ENCODE data around the gene DMD. TPM values are rescaled to one million over a fixed set of nuclear protein-coding genes. Genes with fewer than 3 reads are reported as not detected.

Gene DMD
- total and polyA plus RNA-seq, 2 of the 8 experiments (the other 6 are each of a cell fraction or from before 2014, with no cell fraction given), result 4.8 to 7.4 TPM

DNA sequence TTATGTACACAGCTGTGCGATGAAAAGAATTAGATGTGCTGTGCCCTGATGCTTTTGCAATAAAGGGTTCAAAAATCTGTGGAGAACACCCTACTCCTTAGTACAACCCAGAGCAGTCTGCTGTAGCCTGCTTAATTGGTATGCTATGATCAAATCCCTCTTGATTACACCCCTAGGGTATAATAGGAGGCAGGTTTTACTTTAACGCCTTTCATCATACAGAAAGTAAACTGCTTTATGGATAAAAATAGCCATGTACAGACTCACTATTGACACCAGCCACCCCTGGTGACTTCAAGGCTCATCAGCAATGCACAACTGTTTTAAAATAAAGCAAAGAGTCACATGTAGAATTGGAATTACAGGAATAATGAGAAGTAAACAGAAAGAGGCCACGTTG, 315.3 kb downstream of the DMD start (continued):
- TF ChIP-seq KDM4A (IDR thresholded peaks at IDR 0.05; ENCODE audit: low read depth, low read length, severe bottlenecking) (no peak), POLR2A (IDR thresholded peaks at IDR 0.05; ENCODE audit: control extremely low read depth in 1 of 2, low read depth in 2 of 2, low read length in 2 of 2) (no peak), HDAC6 (IDR thresholded peaks at IDR 0.05; ENCODE audit: low read depth, low read length) (no peak), TAF7 (optimal IDR thresholded peaks at IDR 0.05; ENCODE audit: borderline replicate concordance, low read depth, low read length) (no peak), BCL11A (IDR thresholded peaks at IDR 0.05; ENCODE audit: low read depth in 2 of 2, low read length in 2 of 2) (no peak), RBBP5 (IDR thresholded peaks at IDR 0.05; ENCODE audit: borderline replicate concordance, low read depth, low read length) (no peak)

Data from H1 (cell line).